Esophagus (tissue), 2 donors: ENCODE measurements around the gene DKK1. TPM values are rescaled to one million over a fixed set of nuclear protein-coding genes. Genes with fewer than 3 reads are reported as not detected.

Experiments
- H3K27ac ChIP-seq, 2 donors: one replicate each; pipeline ENCODE4 v1.5.1; 2013; ENCODE audit warnings: low read depth in 2 of 2, mild to moderate bottlenecking in 2 of 2, inconsistent platforms in 1 of 2, low read length in 1 of 2, moderate library complexity in 1 of 2
- H3K27me3 ChIP-seq, 2 donors: one replicate each; pipeline ENCODE4 v1.6.1; 2013; ENCODE audit warnings: low read length in 2 of 2, control low read depth in 1 of 2, mild to moderate bottlenecking in 1 of 2; ENCODE audit not compliant: insufficient read depth in 2 of 2, control insufficient read depth in 1 of 2
- H3K36me3 ChIP-seq, 2 donors: one replicate each; pipeline ENCODE4 v1.6.1; 2013; ENCODE audit warnings: low read length in 1 of 2; ENCODE audit not compliant: control insufficient read depth in 2 of 2, insufficient read depth in 2 of 2
- H3K4me1 ChIP-seq, 2 donors: one replicate each; pipeline ENCODE4 v1.6.1; 2013; ENCODE audit warnings: low read length in 1 of 2; ENCODE audit not compliant: control insufficient read depth in 2 of 2, insufficient read depth in 2 of 2
- H3K4me3 ChIP-seq, 2 donors: one replicate each; pipeline ENCODE4 v1.5.1; 2013; ENCODE audit warnings: low read length in 2 of 2, mild to moderate bottlenecking in 2 of 2, low read depth in 1 of 2, moderate library complexity in 1 of 2
- H3K9me3 ChIP-seq, 2 donors: one replicate each; pipeline ENCODE4 v1.6.1; 2013; ENCODE audit warnings: mild to moderate bottlenecking in 2 of 2, low read depth in 1 of 2, low read length in 1 of 2, moderate library complexity in 1 of 2; ENCODE audit not compliant: control insufficient read depth in 2 of 2, insufficient read depth in 1 of 2
- WGBS, 2 donors: extraction: QIAGEN DNeasy Blood & Tissue Kit; methylation state at CpG; one replicate each; pipeline ENCODE4 v1.1.7; 2013; 5-methylcytosine and 5-hydroxymethylcytosine counted together
- polyA plus RNA-seq, 2 donors: library from polyadenylated mRNA; stranded (reverse); fragments of 200-250 nt; gene quantifications; one replicate each; pipeline ENCODE4 v1.2.3, GENCODE V29; 2013
- donor health status: healthy with polysubstance abuse.
- donor health status: Bipolar disorder and iron deficiency.

DKK1 gene
- polyA plus RNA-seq, 2 donors: 0.41 to 10.0 TPM

- WGBS, 2 donors: 89 to 92% methylated on average over 2 of the region's 2 CpGs
- Histone ChIP-seq H3K27me3 (no peaks in the 10 kb centered on the region), H3K9me3 (no peaks in the 10 kb centered on the region), H3K36me3 (no peaks in the 10 kb centered on the region), H3K4me1 (no peaks in the 10 kb centered on the region), H3K4me3 (no peak overlapping the region), H3K27ac (no peak overlapping the region)
Observed at GRCh38 chr10:52283174-52283573, 30.9 kb upstream of the DKK1 start.

GRCh38 chr10:52284416-52285013 is 29.6 kb upstream of the DKK1 start:
- no peak overlapping the region for H3K4me3 ChIP-seq
- no peaks in the 10 kb centered on the region for H3K36me3 ChIP-seq
- no peak overlapping the region for H3K27ac ChIP-seq
- 88 to 91% methylated on average over 2 of the region's 2 CpGs for WGBS, 2 donors
- H3K4me1 ChIP-seq: no peaks in the 10 kb centered on the region
- no peaks in the 10 kb centered on the region for H3K9me3 ChIP-seq
- H3K27me3 ChIP-seq: no peaks in the 10 kb centered on the region

- Histone ChIP-seq H3K36me3 (no peaks in the 10 kb centered on the region), H3K4me1 (no peaks in the 10 kb centered on the region), H3K27ac (no peak overlapping the region), H3K9me3 (no peaks in the 10 kb centered on the region), H3K4me3 (no peak overlapping the region), H3K27me3 (no peaks in the 10 kb centered on the region)
- 81 to 87% methylated on average over 1 of the region's 1 CpG for WGBS, 2 donors
Observed at GRCh38 chr10:52287866-52288265, 26.2 kb upstream of the DKK1 start.

- Histone ChIP-seq H3K9me3 (no peaks in the 10 kb centered on the region), H3K4me3 (no peak overlapping the region), H3K27ac (no peak overlapping the region), H3K4me1 (no peaks in the 10 kb centered on the region), H3K36me3 (no peaks in the 10 kb centered on the region), H3K27me3 (no peaks in the 10 kb centered on the region)
- 68 to 74% methylated on average over 4 of the region's 4 CpGs for WGBS, 2 donors
Observed at GRCh38 chr10:52297747-52298146, 16.3 kb upstream of the DKK1 start.

- no peaks in the 10 kb centered on the region for H3K27me3 ChIP-seq
- no peaks in the 10 kb centered on the region for H3K9me3 ChIP-seq
- 69% methylated on average over 4 of the region's 4 CpGs for WGBS, 2 donors
- H3K4me1 ChIP-seq: no peaks in the 10 kb centered on the region
- no peaks in the 10 kb centered on the region for H3K36me3 ChIP-seq
- no peak overlapping the region for H3K27ac ChIP-seq
- H3K4me3 ChIP-seq: no peak overlapping the region
Observed at GRCh38 chr10:52300599-52301277, 13.3 kb upstream of the DKK1 start.

GRCh38 chr10:52308251-52309031 is 5.6 kb upstream of the DKK1 start:
- H3K27ac ChIP-seq: no peak overlapping the region

GRCh38 chr10:52312942-52313255 is 1.2 kb upstream of the DKK1 start:
- Histone ChIP-seq H3K27me3 (no peaks in the 10 kb centered on the region), H3K27ac (no peak overlapping the region), H3K4me1 (peaks cover 0 to 5% of the 10 kb centered on the region in 2 donors), H3K36me3 (no peaks in the 10 kb centered on the region), H3K4me3 (peak overlapping the region in 1 of 2 donors; percentile 53), H3K9me3 (peaks cover 0 to 4% of the 10 kb centered on the region in 2 donors)
- WGBS, 2 donors: 13 to 17% methylated on average over 3 of the region's 3 CpGs

More at GRCh38 chr10:52308251-52309031, 5.6 kb upstream of the DKK1 start:
- Histone ChIP-seq H3K4me1 (peaks cover 0 to 3% of the 10 kb centered on the region in 2 donors), H3K4me3 (peak overlapping the region; percentile 5 to 40), H3K27me3 (no peaks in the 10 kb centered on the region), H3K9me3 (no peaks in the 10 kb centered on the region), H3K36me3 (no peaks in the 10 kb centered on the region)
- 6 to 7% methylated on average over 40 of the region's 40 CpGs for WGBS, 2 donors

GRCh38 chr10:52313256-52313932 is 687 bp upstream of the DKK1 start:
- H3K4me3 ChIP-seq: peak overlapping the region; percentile 41 to 53
- no peaks in the 10 kb centered on the region for H3K36me3 ChIP-seq
- no peaks in the 10 kb centered on the region for H3K27me3 ChIP-seq
- peaks cover 0 to 4% of the 10 kb centered on the region in 2 donors for H3K9me3 ChIP-seq
- H3K27ac ChIP-seq: no peak overlapping the region
- peaks cover 0 to 5% of the 10 kb centered on the region in 2 donors for H3K4me1 ChIP-seq
- WGBS, 2 donors: 6% methylated on average over 26 of the region's 26 CpGs

- Histone ChIP-seq H3K36me3 (no peaks in the 10 kb centered on the region), H3K27me3 (no peaks in the 10 kb centered on the region), H3K27ac (no peak overlapping the region), H3K9me3 (peaks cover 0 to 4% of the 10 kb centered on the region in 2 donors), H3K4me1 (peaks cover 0 to 5% of the 10 kb centered on the region in 2 donors), H3K4me3 (peak overlapping the region; percentile 41 to 53)
- 7 to 12% methylated on average over 36 of the region's 36 CpGs for WGBS, 2 donors
Observed at GRCh38 chr10:52314822-52315552, 906 bp downstream of the DKK1 start.
